HEK293T (cell line): Measurements from ENCODE around the gene MUCL3.

Source experiments
- ARNT ChIP-seq: fragments of 450-650 bp; IDR thresholded peaks from 2 replicates; pipeline ENCODE4 v1.6.1; 2017; ENCODE audit warnings: mild to moderate bottlenecking
- BHLHE40 ChIP-seq: fragments of 450-650 bp; IDR thresholded peaks from 2 replicates; pipeline ENCODE4 v1.6.1; 2016; ENCODE audit warnings: mild to moderate bottlenecking, moderate library complexity, borderline replicate concordance
- FOXK2 ChIP-seq: fragments of 450-650 bp; IDR thresholded peaks from 2 replicates; pipeline ENCODE4 v1.6.1; 2016; ENCODE audit warnings: mild to moderate bottlenecking
- FOXM1 ChIP-seq: fragments of 450-650 bp; IDR thresholded peaks from 2 replicates; pipeline ENCODE4 v1.6.1; 2017; ENCODE audit warnings: mild to moderate bottlenecking, borderline replicate concordance
- HDGF ChIP-seq: fragments of 450-650 bp; IDR thresholded peaks from 2 replicates; pipeline ENCODE4 v1.6.1; 2017; ENCODE audit warnings: antibody characterized with exemption, borderline replicate concordance
- L3MBTL2 ChIP-seq: fragments of 450-650 bp; conservative IDR thresholded peaks from 2 replicates; pipeline ENCODE4 v1.6.1; 2016; ENCODE audit warnings: mild to moderate bottlenecking
- NFRKB ChIP-seq: fragments of 450-650 bp; IDR thresholded peaks from 2 replicates; pipeline ENCODE4 v1.6.1; 2016; ENCODE audit warnings: mild to moderate bottlenecking, moderate library complexity
- SP1 ChIP-seq: fragments of 450-650 bp; IDR thresholded peaks from 2 replicates; pipeline ENCODE4 v1.6.1; 2017
- ZNF384 ChIP-seq: fragments of 450-650 bp; IDR thresholded peaks from 2 replicates; pipeline ENCODE4 v1.6.1; 2016
- TF ChIP-seq, protein P1 (sequence below): fragments of 450-650 bp; IDR thresholded peaks from 2 replicates; pipeline ENCODE4 v1.6.1; 2016

DNA sequence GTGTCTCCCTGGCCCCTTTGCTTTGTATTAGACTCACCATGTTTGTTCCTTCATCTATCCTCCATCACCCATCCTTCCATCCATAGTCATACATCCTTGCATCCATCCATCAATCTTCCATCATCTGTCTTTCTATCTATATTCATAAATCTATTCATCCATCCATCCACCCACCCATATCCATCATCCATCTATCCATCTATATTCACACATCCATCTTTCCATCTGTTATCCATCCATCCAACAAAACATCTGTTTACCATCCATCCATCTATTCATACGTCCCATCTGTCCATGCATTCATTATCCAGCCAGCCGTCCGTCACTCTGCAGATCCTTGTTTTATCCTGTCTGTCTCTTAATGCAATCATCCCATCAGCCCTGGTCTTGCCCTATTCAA, 45.8 kb upstream of the MUCL3 start:
- TF ChIP-seq BHLHE40 (no peak), SP1 (no peak), ZNF384 (no peak), FOXM1 (no peak), HDGF (no peak), NFRKB (no peak), ARNT (no peak), FOXK2 (no peak), L3MBTL2 (no peak)
- TF ChIP-seq, protein P1, sequence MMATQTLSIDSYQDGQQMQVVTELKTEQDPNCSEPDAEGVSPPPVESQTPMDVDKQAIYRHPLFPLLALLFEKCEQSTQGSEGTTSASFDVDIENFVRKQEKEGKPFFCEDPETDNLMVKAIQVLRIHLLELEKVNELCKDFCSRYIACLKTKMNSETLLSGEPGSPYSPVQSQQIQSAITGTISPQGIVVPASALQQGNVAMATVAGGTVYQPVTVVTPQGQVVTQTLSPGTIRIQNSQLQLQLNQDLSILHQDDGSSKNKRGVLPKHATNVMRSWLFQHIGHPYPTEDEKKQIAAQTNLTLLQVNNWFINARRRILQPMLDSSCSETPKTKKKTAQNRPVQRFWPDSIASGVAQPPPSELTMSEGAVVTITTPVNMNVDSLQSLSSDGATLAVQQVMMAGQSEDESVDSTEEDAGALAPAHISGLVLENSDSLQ, result peak; percentile 10; the same call in 1 of the 2 replicates
